Measurements from ENCODE around the gene LSM14B. TPM values are rescaled to one million over a fixed set of nuclear protein-coding genes. Genes with fewer than 3 reads are reported as not detected.
"Not testable (repeated sequence)": the region's sequence is repeated elsewhere in the genome, so short reads cannot be mapped to it uniquely, and the experiment has no call there.

The LSM14B gene
- total RNA-seq, 1 donor from 2014 or later: 23.7 TPM

- DNase-seq (ENCODE audit: low spot score): no peak
Observed at GRCh38 chr20:62146019-62146755, 23.9 kb downstream of the LSM14B start.

GRCh38 chr20:62147125-62147524 lies 24.9 kb downstream of the LSM14B start:
- DNase-seq (ENCODE audit: low spot score): no peak

- no peak for DNase-seq (ENCODE audit: low spot score)
Observed at GRCh38 chr20:62147528-62147927, 25.3 kb downstream of the LSM14B start.

DNA sequence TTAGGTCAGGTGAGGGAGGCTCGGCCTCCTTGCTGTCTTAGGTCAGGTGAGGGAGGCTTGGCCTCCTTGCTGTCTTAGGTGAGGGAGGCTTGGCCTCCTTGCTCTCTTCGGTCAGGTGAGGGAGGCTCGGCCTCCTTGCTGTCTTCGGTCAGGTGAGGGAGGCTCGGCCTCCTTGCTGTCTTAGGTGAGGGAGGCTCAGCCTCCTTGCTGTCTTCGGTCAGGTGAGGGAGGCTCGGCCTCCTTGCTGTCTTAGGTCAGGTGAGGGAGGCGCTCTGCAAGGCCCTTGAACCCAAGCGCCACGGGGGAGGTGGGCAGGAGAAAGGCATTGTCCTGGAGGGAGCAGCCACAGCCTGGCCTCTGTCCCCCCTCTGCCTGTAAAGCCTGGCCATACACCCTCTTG lies 26.1 kb downstream of the LSM14B start:
- DNase-seq (ENCODE audit: low spot score): not testable (repeated sequence)

DNA sequence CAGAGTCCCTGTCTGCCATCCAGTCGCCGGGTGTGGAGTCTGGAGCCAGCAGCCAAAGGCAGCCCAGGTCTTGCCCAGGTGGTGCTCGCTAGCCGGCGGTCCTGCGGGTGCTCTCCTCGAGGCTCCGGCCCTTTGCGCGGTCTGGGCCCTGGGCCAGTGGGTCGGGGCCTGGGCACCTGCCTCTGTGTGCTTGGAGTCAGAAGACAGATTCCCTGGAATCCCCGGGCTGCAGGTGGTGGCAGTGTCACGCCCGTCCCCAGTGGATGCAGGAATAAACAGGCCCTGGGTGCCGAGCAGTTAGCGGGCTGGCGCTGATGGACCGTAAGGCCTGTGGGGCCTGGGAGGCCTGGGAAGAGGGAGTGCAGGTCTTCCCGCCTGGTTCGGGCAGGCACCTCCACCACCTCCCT lies 26.6 kb downstream of the LSM14B start:
- DNase-seq (ENCODE audit: low spot score): no peak

- no peak for DNase-seq (ENCODE audit: low spot score)
Observed at GRCh38 chr20:62149532-62150309, 27.4 kb downstream of the LSM14B start.

GRCh38 chr20:62150310-62150575 lies 28.0 kb downstream of the LSM14B start:
- no peak for DNase-seq (ENCODE audit: low spot score)

DNA sequence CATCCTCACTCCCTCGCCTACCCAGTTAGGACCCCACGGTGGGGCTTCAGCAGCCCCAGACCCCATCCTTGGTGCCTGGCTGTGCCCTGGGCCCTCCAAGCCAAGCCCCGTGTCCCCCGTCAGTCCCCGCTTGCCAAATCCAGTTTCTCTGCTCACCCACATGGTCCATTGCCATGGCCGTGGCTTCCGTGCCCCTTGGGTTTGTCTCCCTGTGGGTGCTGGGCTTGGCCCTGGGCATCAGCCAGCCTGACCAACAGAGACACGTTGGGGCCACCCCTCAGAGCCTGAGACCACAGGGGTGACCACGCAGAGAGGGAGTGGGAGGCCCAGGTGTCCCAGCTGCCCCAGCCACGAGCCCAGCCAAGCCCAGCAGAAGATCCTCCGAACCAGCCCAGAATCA lies 28.9 kb downstream of the LSM14B start:
- no peak for DNase-seq (ENCODE audit: low spot score)

DNA sequence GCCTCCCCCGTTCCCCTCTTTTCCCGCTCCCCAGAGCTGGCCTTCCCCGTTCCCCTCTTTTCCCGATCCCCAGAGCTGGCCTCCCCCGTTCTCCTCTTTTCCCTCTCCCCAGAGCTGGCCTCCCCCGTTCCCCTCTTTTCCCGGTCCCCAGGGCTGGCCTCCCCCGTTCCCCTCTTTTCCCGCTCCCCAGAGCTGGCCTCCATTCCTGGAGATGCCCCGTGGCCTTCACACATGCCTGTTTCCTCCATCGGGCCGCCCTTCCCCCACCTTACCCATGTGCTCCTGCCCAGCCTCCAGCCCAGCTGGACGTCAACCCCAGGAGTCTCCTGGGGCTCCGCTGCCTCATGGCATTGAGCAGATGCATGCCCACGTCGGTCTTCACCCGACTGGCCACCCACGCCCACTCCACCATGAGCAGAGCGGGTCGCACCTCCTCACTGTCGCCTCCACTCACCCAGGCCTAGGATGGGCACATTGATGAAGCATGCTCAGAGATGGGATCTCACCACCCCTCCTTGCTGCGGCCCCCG lies 29.6 kb downstream of the LSM14B start:
- no peak for DNase-seq (ENCODE audit: low spot score)

DNA sequence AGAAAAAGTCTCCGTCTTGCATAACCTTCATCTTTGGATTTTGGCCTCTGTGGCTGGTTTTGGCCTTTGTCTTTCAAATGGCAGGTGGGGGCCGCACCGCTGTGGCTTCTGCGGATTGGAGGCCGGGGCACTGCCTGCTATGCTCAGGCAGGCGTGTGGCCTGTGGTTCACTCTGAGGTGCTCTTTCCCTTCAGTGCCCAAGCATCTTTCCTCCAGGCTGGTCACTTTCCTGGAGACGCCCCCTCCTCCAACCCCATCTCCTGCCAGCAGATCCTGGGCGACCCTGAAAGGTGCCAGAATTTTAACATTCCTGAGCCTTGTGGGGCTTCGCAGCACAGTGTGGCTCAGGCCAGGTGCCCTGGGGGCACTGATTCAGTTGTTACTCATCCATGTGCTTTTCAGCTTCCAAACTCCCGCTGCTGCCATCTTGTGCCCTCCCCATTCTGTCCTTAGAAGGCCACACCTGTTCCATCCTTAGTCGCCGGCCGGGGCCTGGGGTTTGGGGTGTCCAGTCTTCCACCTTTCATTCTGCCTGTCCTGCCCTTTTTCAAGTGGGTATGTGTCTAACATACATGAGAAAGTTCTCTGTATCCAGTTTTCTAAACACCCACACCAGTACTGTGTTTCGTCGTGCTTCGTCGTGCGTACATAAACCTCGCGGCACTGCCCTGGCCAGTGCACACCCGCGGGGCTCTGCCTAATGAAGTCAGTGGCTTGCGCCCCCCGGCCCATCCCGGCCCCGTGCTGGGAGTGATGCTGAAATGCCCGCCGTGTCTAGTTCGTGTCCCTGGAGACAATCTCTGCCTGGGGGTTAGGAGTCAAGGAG lies 33.4 kb downstream of the LSM14B start:
- no peak for DNase-seq (ENCODE audit: low spot score)

- no peak for DNase-seq (ENCODE audit: low spot score)
Observed at GRCh38 chr20:62156254-62156556, 33.9 kb downstream of the LSM14B start.

DNA sequence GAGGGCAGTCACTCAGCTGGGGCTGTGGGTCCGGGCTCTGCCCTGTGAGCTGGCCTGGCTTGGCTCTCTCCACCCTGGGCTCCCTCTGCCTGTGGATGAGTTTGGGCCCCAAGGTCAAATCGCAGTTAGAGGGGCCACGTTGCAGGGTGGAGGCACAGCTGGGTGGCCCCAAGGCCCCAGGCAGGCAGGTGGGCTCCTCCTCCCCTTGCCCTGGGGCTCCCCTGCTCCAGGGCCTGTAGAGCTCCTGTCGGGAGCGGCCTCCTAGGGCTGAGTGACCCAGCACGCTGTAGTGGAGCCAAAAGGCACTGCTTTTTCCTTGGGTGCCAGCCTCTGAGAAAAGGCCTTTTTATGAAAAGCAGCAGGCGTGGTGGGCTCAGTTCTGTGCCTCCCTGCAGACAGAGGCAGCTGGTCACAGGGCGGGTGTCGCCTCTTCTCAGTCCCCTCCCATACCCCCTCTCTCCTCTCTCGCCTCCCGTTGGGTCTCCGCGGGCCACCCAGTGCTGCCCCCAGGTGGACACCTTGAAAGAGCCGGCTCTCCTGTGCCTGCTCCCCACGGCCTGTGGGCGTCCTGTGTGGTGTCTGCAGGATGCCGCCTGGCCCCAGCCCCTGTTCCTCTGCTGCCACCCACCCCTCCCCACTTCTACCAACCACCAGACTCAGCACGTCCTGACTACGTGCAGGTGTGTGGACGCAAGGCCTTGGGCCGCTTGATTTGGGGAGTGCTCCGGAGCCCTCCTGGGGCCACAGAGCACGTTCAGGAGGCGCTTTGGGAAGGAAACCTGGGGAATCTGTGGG lies 34.5 kb downstream of the LSM14B start:
- no peak for DNase-seq (ENCODE audit: low spot score)

DNA sequence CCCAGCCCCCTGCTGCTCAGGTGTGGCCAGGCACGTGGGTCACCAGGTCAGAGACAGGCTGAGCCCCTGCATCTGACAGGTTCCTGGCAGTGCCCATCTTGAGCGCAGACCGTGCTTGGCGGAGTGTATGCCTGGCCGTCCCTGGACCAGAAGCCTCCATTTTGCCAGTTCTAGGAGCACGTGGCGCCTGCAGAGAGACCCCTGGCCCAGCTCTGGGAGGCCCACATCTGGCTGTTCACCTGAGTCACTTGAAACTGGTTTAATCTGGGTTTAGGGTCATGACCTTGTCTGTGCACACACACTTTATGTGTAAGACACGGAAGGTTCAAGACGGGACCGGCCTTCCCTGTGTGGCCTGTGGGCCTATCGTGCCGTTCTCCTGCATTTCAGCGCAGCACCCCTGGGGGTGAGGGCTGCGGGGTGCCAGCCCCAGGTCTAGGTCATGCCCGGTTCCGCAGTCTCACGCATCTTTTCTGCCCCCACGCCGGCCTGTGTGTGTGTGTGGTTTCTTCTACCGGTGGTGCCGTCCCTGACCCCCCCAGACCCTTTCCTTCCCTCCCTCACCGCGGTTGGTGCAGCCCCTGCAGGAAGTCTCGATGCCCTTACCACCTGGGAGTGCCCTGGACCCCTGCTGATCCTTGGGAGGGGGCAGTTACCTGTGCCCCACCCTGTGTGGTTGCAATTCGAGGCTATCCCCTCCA lies 35.3 kb downstream of the LSM14B start:
- DNase-seq (ENCODE audit: low spot score): no peak

DNA sequence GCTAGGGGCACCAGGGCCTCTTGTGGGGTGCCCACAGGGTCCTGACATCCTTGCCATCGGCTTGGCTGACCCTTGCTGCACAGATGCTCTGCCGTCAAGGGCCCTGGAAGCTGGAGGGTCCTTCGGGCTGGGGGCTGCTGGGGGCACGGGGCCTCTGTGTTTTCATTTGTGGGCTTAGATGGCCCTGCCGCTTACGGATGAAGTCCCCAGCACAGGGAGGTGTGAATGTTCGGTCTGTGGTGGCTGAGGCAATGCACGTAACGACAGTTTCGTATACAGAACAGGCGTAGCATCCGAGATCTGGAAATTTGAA lies 35.8 kb downstream of the LSM14B start:
- DNase-seq (ENCODE audit: low spot score): no peak

- DNase-seq (ENCODE audit: low spot score): no peak
Observed at GRCh38 chr20:62158541-62158940, 36.3 kb downstream of the LSM14B start.

DNA sequence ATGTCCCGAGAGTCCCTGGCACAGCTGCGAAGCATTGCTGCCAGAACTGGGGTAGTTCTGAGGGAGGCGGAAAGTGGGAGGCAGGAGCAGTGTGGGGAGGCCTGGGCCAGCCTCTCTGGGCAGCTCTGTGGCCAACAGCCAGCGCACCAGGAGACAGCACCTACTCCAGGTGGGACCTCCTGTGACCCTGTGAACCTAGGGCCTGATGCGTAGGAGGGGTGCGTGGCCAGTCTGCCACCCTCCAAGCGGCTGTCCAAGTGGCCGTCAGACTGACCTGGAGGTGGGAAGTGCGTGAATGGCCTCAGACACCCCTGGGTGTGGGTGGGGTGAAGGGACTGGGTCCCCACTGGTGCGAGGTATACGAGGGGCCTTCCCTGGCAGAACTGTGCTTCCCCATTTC lies 36.8 kb downstream of the LSM14B start:
- DNase-seq (ENCODE audit: low spot score): no peak

DNA sequence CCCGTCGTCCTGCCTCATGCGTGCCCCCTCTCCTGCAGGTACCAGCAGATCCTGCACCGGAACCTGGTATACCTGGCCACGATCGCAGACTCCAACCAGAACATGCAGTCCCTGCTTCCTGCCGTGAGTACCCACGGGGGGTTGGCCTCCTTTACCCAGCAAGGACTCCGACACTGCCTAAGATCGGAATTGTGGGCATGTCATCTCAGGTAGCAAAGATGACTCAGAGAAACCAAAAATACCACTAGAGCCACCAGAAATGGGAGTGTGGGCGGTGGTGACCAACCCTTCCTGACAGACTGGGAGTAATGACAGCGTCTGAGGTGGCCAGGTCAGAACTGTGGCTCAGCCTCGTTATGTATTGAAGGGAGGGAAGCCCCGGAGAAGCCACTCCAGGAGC lies 37.6 kb downstream of the LSM14B start:
- no peak for DNase-seq (ENCODE audit: low spot score)

DNA sequence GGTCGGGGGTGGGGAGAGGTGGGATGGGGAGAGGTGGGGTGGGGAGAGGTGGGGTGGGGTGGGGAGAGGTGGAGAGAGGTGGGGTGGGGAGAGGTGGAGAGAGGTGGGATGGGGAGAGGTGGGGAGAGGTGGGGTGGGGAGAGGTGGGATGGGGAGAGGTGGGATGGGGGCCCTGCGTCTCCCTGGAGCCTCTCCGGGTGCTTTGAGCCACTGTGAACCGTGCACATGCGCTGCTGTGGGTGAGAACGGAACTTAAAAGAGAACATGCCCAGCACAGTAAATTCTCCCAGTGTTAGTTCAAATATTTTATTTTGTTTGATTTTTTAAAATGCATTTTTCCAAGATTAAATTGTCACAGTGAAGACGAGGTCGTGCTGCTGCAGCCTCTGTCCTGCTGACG lies 38.0 kb downstream of the LSM14B start:
- no peak for DNase-seq (ENCODE audit: low spot score)

DNA sequence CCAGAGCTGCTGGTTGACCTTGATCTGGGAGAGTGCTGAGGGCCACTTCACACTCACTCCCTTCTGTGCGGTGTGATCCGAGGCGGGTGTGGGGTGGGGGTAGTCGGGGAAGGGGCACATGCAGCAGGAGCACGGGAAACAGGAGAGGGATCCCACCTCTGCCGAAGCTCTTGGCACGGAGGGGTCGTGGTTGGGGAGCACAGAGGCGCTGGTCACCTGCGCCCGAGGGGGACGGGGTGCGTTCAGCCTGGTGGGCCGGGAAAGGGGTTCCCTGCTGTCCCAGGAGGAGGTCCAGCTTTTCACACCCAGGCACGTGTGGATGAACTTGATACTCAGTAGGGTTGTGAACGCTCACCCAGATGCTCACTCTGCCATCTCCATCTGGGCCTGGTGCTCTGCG lies 38.6 kb downstream of the LSM14B start:
- no peak for DNase-seq (ENCODE audit: low spot score)

GRCh38 chr20:62161347-62161746 lies 39.1 kb downstream of the LSM14B start:
- no peak for DNase-seq (ENCODE audit: low spot score)
